Measurements from ENCODE around the gene TMEM215.

DNA sequence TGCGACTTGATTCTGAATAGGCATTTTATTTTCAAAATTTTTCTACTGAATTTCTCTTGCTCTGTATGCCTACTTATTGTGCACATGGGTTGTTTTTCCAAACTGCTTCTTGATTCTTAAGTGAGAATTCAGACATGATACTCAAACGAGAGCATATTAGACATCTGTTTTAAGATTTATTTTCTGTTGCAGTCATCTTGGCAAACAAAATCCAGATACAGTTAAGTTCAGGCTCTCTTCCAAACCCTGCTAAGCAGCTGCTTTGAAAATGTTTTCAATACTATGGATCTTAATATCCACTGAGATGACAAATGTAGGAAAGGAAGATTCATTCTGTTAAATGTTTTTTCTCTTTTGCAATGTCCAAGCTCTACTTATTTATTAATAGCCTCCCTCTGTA, 4.5 kb downstream of the TMEM215 start:
- no peak for TF ChIP-seq POLR2AphosphoS5 (IDR thresholded peaks at IDR 0.05)
- TF ChIP-seq, protein P1, sequence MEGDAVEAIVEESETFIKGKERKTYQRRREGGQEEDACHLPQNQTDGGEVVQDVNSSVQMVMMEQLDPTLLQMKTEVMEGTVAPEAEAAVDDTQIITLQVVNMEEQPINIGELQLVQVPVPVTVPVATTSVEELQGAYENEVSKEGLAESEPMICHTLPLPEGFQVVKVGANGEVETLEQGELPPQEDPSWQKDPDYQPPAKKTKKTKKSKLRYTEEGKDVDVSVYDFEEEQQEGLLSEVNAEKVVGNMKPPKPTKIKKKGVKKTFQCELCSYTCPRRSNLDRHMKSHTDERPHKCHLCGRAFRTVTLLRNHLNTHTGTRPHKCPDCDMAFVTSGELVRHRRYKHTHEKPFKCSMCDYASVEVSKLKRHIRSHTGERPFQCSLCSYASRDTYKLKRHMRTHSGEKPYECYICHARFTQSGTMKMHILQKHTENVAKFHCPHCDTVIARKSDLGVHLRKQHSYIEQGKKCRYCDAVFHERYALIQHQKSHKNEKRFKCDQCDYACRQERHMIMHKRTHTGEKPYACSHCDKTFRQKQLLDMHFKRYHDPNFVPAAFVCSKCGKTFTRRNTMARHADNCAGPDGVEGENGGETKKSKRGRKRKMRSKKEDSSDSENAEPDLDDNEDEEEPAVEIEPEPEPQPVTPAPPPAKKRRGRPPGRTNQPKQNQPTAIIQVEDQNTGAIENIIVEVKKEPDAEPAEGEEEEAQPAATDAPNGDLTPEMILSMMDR (IDR thresholded peaks at IDR 0.05): no peak

Measured in prostate gland (tissue), 2 donors.